Stimulated activated CD4-positive, alpha-beta T cell treated with anti-CD3 and anti-CD28 coated beads, Interleukin-15, amount 100 ng/mL, for 48 hours (primary cell): ENCODE data around the gene ZNF726.
"Not testable (repeated sequence)": the region's sequence is repeated elsewhere in the genome, so short reads cannot be mapped to it uniquely, and the experiment has no call there.

Experiments
- DNase-seq, 2 donors: peaks; one replicate each; pipeline ENCODE4 v3.0.0-alpha.2; 2020; ENCODE audit warnings: low read depth in 2 of 2

The ZNF726 gene

DNA sequence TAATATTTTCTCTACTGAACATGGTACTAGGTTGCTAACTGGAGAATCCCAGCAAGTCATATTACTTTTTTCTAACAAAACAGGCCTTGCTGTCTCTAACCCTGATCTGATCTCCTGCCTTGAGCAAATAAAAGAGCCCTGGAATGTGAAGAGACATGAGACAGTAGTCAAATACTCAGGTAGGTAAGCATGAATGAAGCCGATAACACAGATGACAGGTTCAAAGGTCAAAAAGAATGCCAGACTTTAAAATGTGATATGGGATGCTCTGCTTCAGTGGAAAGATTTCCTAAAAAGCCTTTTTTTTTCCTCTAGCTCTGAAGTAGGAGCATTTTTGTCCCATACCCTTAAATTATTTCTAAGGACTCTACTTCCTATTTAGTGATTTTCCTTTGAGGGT lies 28.7 kb downstream of the ZNF726 start:
- DNase-seq: no peak

DNA sequence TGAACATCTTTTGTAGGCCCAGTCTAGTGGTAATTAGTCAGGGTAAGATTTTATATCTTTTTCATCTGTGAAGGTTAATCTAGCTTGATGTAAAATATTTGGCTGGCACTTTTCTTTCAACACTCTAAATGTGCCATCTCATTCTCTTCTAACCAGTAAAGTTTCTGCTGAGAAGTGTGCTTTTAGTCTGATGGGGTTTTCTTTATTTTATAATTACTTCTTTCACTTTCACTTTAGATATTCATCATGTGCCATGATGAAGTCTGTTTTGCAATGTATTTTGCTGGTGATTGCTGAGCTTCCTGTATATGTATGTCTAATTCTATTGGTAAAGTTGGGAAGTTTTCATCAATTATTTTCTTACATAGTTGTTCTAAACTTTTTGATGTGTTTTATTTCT lies 31.9 kb downstream of the ZNF726 start:
- no peak for DNase-seq

DNA sequence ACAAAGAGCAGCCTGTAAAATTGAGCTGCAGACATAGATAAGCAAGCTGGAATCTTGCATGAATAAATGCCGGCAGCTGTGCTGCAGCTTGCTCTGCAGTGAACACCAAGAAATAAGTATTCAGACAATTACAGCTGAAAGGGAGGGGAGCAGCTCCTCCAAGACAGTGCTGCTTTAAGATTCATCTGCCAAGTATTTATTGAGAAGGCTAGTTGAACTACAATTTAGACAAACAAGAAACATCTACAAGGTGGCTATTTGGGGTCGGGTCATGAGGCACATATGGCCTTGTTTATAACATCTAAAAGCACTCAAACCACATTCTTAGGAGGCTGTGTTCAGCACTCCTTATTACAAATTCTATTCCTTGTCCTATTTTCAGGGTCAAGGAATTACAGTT lies 34.9 kb downstream of the ZNF726 start:
- DNase-seq: no peak

DNA sequence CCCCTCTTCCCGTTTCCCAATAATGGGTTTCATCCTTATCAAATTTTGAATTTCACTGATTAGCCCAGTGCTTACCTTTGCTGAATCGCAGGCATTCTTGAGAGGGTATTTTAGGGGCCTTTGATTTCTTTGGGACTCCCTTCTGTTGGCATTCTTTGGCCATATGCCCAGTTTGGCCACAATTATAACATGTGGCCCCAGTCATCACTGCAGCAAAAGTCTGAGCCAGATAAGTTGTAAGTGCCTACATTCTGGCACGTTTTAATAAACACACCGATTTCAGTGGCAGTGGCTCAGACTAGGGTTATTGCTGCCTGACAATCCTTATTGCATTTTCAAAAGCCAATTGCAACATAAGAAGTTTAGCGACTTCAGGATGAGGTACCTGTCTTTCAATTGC lies 41.4 kb downstream of the ZNF726 start:
- no peak for DNase-seq

DNA sequence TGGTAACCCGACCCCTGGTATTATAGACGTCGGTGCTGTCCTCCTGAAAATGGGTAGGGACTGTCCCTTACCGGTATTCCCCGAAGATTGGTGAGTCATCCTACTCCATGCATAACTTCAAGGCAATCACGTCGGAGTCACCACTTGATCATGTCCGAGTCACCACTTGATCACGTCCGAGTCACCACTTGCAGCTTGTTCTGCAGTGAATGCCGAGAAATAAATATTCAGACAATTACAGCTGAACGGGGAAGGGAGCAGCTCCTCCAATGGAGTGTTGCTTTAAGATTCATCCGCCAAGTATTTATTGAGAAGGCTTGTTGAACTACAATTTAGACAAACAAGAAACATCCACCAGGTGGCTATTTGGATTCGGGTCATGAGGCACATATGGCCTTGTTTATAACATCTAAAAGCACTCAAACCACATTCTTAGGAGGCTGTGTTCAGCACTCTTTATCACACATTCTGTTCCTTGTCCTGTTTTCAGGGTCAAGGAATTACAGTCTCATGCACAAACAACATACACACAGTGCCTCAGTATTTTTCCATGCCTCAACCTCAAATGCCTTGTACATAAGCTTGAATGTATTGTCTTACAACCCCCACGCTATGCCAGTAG lies 43.1 kb downstream of the ZNF726 start:
- no peak for DNase-seq

DNA sequence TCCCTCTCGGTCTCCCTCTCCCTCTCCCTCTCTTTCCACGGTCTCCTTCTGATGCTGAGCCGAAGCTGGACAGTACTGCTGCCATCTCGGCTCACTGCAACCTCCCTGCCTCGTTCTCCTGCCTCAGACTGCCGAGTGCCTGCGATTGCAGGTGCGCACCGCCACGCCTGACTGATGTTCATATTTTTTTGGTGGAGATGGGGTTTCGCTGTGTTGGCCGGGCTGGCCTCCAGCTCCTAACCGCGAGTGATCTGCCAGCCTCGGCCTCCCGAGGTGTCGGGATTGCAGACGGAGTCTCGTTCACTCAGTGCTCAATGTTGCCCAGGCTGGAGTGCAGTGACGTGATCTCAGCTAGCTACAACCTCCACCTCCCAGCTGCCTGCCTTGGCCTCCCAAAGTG lies 48.7 kb downstream of the ZNF726 start:
- DNase-seq: not testable (repeated sequence)

DNA sequence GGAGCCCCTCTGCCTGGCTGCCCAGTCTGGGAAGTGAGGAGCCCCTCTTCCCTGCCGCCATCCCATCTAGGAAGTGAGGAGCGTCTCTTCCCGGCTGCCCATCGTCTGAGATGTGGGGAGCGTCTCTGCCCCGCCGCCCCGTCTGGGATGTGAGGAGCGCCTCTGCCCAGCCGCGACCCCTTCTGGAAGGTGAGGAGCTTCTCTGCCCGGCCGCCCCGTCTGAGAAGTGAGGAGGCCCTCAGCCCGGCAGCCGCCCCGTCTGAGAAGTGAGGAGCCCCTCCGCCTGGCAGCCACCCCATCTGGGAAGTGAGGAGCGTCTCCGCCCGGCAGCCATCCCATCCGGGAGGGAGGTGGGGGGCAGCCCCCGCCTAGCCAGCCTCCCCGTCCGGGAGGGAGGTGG lies 49.2 kb downstream of the ZNF726 start:
- DNase-seq: not testable (repeated sequence)

DNA sequence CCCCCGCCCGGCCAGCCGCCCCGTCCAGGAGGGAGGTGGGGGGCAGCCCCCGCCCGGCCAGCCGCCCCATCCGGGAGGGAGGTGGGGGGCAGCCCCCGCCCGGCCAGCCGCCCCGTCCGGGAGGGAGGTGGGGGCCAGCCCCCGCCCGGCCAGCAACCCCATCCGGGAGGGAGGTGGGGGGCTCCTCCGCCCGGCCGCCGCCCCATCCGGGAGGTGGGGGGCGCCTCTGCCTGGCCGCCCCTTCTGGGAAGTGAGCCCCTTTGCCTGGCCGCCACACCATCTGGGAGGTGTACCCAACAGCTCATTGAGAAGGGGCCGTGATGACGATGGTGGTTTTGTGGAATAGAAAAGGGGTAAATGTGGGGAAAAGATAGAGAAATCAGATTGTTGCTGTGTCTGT lies 49.6 kb downstream of the ZNF726 start:
- DNase-seq: not testable (repeated sequence)

DNA sequence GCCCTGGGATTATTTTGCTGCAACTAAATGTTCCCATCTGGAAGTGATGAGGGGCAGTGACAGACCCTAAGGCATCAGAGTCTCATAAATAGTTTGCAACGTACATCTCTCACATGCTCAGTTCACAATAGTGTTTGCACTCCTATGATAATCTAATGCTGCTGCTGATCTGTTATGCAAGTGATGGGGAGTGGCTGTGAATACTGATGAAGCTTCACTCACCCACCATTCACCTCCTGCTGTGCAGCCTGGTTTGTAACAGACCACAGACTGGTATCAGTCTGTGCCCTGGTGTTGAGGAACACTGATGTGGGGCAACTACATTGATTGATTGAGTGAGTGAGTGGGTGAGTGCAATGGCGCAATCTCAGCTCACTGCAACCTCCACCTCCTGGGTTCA lies 54.9 kb downstream of the ZNF726 start:
- DNase-seq: no peak

DNA sequence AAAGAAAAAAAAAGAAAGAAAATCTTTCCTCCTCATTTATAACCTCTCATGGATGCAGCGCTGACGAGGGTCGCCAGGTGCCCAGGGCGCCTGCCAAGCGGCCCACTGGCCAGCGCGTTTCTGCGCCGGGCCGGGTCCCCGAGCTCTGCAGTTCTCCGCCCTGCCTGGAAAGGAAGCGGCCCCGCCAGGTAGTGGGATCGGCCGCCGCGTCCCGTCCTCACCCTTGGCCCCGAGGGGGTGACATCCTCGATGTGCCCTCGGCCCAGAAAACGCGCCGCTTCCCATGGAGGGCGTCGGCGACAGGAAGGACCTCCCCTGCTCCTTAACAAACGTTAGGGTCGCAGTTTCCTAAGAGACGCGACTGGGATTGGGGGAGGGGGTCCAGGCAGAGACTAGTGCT lies 56.9 kb downstream of the ZNF726 start:
- DNase-seq: no peak

DNA sequence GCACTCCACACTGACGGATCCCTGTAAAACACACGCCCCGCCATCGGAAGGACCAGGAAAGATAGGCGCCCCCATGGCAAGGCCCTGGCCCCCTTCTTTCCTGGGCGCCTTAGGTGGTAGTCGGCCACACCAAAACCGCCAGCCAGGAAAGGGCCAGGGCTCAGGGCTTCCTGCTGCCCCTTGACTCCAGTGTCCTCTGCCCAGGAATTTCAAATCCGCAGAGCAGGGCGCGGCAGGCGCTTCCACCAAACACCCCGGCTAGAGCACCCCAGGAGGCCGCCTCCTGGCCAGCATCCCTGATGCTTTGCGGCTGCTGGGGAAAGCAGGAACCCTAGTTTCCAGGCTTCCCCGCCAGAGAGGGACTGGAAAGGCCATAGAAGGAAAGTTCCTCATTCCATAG lies 57.5 kb downstream of the ZNF726 start:
- no peak for DNase-seq

DNA sequence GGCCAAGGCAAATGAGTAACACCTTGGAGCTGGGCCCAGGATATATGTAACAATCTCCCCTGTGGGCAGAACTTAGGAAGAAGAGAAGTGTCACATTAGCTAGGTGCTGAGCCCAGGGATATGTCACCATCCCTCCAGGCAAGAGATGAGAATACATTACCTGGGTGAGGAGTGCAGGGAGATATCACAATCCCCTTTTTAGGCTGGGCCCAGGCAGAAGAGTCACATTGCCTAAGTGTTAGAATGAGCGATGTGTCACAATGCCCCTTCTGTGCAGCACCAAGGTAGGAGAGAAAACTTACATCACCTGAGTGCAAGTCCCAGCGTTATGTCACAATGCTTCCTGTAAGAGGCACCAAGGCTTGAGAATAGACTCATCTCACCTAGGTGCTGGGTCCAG lies 60.3 kb downstream of the ZNF726 start:
- DNase-seq: no peak

DNA sequence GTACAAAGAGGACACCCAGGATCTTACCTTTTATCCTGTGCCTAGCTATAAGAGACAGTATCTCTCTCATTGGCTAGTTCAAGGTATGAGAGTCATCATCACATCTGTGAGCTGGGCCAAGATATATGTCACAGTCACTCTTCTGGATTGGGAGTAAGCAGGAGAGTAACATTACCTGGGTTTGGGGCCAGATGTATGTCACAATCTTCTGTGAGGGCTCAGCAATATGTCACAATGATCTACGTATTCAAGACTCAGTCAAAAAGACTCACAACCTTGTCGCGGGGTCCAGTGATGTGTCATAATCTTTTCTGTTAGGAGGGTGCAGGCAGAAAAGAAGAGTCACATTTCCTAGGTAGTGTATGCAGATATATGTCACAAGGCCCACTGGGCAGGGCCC lies 61.9 kb downstream of the ZNF726 start:
- not testable (repeated sequence) for DNase-seq

DNA sequence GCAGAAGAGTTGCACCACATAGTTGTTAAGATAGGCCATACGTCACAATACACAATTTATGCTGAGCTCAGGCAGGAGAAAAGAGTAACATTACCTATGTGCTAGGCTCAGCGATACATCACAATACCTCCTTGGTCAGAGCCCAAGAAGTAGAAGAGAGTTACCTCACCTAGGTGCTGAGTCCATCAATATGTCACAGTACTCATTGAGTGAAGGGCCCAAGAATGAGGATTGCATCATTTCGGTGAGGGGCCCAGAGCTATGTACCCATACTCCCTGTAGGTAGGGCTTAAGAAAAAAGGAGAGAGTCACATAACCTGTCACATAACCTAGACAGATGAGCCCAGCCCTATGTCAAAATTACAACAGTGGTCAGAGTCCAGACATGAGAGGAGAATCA lies 62.6 kb downstream of the ZNF726 start:
- not testable (repeated sequence) for DNase-seq

DNA sequence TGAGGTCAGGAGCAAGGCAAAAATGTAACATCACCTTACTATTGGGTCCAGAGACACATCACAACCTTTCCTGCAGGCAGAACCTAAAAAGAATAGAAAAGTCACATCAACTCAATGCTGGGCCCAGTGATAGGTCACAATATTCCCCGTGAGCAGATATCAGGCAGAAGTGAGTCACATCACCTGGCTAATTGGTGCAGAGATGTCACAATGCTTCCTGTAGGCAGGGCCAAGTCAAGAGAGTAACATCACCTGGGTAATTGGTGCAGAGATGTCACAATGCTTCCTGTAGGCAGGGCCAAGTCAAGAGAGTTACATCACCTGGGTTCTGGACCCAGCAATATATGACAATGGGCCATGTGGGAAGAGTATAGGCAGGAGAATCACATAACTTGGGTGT lies 63.4 kb downstream of the ZNF726 start:
- no peak for DNase-seq

DNA sequence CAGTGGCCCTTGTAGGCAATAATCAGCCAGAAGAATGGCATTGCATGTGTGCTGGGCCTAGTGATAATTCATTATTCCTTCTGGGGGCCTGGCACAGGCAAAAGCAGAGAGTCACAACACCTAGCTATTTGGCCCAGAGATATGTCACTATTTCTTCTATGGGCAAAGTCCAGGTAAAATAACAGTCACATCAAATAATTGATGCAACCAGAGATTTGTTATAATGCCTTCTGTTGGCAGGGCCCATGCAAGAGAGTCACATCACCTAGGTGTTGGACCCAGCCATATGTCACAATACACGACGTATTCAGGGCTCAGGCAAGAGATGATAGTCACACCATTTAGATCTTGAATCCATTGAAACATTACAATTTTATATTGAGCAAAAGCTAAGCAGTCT lies 66.1 kb downstream of the ZNF726 start:
- DNase-seq: no peak

DNA sequence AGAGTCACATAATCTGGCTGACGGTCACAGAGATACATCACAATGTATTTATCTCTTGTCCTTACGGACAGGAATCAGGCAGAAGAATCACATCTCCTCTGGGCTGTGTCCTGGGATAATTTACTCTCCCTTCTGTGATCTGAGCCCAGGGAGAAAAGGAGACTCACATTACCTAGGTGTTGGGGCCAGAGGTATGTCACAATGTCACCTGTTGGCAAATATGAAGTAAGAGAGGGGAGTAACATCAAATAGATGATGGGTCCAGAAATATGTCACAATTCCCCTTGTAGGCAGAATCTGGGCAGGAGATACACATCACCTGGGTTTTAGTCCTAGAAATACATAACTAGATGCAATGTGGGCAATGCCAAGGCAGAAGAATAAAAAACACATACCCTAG lies 67.2 kb downstream of the ZNF726 start:
- DNase-seq: no peak

DNA sequence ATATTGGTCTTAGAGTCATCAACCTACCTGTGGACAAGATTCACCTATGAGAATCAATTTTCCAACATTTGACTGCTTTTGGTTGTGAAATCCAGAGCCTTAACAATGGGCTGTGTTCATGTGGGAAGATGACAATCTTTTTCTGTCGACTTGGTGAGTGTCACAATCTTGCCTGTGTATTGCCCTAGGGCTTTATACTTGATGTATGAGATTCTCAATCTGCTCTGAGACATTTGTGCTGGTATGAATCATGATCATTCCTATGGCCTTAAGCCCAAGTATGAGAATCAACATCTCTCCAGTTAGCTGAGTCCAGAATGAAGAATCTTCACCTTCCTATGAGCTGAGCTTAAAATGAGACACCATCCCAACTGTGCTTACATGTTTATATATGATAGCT lies 68.7 kb downstream of the ZNF726 start:
- no peak for DNase-seq
